HL-60 (cell line): ENCODE data around the gene CAMTA1.

Source experiments
- DNase-seq, 2 experiments: peaks; one replicate each; pipeline ENCODE4 v3.0.0-alpha.2; 2010 to 2020; ENCODE audit warnings: low read depth in 1 of 2, low spot score in 1 of 2
- H3K27ac ChIP-seq: fragments of 250-450 bp; sonication (Bioruptor Pico); replicated peaks from 2 replicates; pipeline ENCODE4 v1.5.1; 2020; ENCODE audit warnings: mild to moderate bottlenecking, moderate library complexity
- H3K27me3 ChIP-seq: fragments of 250-450 bp; sonication (Bioruptor Pico); 2 replicates; pipeline ENCODE4 v1.5.1; 2021; ENCODE audit warnings: mild to moderate bottlenecking, moderate library complexity; ENCODE audit not compliant: insufficient read depth, poor library complexity, severe bottlenecking
- H3K4me3 ChIP-seq: replicated peaks from 2 replicates; pipeline ENCODE4 v1.5.1; 2011; ENCODE audit warnings: mild to moderate bottlenecking, control low read depth, low read length; ENCODE audit not compliant: insufficient read depth
- GABPA ChIP-seq: IDR thresholded peaks from 2 replicates; pipeline ENCODE4 v1.6.1; 2012; ENCODE audit warnings: low read depth
- POLR2AphosphoS5 ChIP-seq: IDR thresholded peaks from 2 replicates; pipeline ENCODE4 v1.6.1; 2012; ENCODE audit warnings: low read depth
- SPI1 ChIP-seq: IDR thresholded peaks from 2 replicates; pipeline ENCODE4 v1.6.1; 2012; ENCODE audit warnings: low read depth, mild to moderate bottlenecking, borderline replicate concordance
- TF ChIP-seq, protein P1 (sequence below): IDR thresholded peaks from 2 replicates; pipeline ENCODE4 v1.6.1; 2012; ENCODE audit warnings: low read depth; ENCODE audit not compliant: insufficient replicate concordance
- TF ChIP-seq, protein P2 (sequence below): IDR thresholded peaks from one replicate; pipeline ENCODE4 v1.5.1; 2011; ENCODE audit warnings: low read length, control low read depth, inconsistent platforms; ENCODE audit not compliant: insufficient read depth

CAMTA1 gene

DNA sequence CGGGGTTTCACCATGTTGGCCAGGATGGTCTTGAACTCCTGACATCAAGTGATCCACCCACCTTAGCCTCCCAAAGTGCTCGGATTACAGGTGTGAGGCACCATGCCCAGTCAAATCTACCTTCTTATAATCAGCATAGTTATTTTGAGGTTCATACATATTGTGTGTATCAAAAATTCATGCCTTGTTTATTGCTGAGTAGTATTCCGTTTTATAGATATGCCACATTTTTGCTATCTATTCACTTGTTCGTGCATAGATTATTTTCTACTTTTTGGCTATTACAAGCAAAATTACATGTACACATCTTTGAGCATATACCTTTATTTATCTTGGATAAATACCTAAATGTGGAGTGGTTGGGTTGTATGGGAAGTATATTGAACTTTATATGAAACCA lies 344.9 kb downstream of the CAMTA1 start:
- Histone ChIP-seq H3K27me3 (no peaks in the 10 kb centered on the region), H3K27ac (no peak overlapping the region), H3K4me3 (no peak overlapping the region)
- no peak for DNase-seq
- TF ChIP-seq SPI1 (no peak), POLR2AphosphoS5 (no peak), GABPA (no peak)
- TF ChIP-seq, protein P1, sequence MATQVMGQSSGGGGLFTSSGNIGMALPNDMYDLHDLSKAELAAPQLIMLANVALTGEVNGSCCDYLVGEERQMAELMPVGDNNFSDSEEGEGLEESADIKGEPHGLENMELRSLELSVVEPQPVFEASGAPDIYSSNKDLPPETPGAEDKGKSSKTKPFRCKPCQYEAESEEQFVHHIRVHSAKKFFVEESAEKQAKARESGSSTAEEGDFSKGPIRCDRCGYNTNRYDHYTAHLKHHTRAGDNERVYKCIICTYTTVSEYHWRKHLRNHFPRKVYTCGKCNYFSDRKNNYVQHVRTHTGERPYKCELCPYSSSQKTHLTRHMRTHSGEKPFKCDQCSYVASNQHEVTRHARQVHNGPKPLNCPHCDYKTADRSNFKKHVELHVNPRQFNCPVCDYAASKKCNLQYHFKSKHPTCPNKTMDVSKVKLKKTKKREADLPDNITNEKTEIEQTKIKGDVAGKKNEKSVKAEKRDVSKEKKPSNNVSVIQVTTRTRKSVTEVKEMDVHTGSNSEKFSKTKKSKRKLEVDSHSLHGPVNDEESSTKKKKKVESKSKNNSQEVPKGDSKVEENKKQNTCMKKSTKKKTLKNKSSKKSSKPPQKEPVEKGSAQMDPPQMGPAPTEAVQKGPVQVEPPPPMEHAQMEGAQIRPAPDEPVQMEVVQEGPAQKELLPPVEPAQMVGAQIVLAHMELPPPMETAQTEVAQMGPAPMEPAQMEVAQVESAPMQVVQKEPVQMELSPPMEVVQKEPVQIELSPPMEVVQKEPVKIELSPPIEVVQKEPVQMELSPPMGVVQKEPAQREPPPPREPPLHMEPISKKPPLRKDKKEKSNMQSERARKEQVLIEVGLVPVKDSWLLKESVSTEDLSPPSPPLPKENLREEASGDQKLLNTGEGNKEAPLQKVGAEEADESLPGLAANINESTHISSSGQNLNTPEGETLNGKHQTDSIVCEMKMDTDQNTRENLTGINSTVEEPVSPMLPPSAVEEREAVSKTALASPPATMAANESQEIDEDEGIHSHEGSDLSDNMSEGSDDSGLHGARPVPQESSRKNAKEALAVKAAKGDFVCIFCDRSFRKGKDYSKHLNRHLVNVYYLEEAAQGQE = no peak
- TF ChIP-seq, protein P2, sequence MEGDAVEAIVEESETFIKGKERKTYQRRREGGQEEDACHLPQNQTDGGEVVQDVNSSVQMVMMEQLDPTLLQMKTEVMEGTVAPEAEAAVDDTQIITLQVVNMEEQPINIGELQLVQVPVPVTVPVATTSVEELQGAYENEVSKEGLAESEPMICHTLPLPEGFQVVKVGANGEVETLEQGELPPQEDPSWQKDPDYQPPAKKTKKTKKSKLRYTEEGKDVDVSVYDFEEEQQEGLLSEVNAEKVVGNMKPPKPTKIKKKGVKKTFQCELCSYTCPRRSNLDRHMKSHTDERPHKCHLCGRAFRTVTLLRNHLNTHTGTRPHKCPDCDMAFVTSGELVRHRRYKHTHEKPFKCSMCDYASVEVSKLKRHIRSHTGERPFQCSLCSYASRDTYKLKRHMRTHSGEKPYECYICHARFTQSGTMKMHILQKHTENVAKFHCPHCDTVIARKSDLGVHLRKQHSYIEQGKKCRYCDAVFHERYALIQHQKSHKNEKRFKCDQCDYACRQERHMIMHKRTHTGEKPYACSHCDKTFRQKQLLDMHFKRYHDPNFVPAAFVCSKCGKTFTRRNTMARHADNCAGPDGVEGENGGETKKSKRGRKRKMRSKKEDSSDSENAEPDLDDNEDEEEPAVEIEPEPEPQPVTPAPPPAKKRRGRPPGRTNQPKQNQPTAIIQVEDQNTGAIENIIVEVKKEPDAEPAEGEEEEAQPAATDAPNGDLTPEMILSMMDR = no peak

DNA sequence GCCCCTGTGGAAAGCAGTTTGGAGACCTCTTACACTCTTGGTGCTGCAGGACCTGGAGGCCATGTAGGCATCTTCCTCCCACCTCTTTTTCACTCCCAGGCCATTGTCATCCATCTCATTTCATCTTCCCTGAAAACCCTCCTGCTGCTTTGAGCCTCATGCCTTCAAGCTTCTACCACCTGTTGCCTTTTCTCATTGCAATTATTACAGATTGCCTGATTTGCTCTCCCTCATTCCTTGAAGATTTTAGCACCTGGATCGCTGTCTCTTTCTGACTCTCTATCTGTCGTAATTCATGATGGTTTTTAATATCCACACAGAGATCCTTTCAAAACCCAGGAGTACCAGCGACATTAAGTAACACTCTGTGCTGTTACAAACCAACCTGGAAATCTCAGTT lies 350.2 kb downstream of the CAMTA1 start:
- no peak overlapping the region for H3K4me3 ChIP-seq
- no peaks in the 10 kb centered on the region for H3K27me3 ChIP-seq
- no peak for DNase-seq
- H3K27ac ChIP-seq = no peak overlapping the region
- no peak for TF ChIP-seq POLR2AphosphoS5
- TF ChIP-seq SPI1 = no peak
- TF ChIP-seq, protein P1 = no peak
- TF ChIP-seq, protein P2 = no peak
- no peak for TF ChIP-seq GABPA

DNA sequence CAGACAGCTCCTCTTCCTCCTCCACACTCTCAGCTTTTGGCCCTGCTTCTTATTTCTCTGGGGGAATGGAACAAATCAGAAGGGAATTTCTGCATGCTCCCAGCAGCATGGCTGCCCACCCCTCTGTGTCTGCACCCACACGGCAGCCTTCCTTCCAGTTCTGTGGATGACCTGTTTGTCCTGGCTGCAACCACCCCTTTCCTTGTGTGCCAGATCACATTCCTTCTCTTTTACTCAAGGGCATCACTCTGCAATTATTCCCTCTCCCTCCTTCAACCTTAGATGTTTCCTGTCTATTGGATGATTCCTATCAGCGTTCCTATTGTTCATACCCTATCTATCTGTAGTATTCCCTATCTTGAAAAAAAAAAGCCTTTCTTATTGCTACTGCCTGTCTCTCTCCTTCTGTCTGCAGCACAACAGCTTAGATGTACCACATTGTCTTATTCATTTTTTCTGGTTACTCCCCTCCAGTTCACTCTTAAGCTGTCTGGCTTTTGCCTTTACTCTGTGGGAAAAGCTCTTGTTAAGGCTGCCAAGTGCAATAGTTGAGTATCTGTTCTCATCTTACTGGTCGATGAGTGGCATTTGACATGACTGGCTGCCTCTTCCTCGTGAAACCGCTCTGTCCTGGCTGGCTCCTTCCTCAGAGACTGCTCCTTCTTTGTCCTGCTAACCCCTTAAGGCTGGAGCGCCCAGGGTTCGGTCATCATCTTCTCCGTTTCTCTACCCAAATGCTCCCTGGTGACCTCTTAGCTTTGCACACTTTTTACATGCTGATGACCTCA lies 351.1 kb downstream of the CAMTA1 start:
- no peak for DNase-seq
- no peaks in the 10 kb centered on the region for H3K27me3 ChIP-seq
- no peak overlapping the region for H3K27ac ChIP-seq
- no peak overlapping the region for H3K4me3 ChIP-seq
- TF ChIP-seq SPI1 (no peak), POLR2AphosphoS5 (no peak), GABPA (no peak)
- TF ChIP-seq, protein P1 = no peak
- TF ChIP-seq, protein P2 = no peak
